ENCODE measurements around the gene PANX3.
A peak's percentile ranks its signal among the peaks of the same experiment; 100 is the strongest.

The PANX3 gene

GRCh38 chr11:124622531-124623451, 11.6 kb downstream of the PANX3 start, which contains the start of gene TBRG1:
Gene TBRG1, plus strand, starts transcription at chr11:124622864. Its CDS starts 220 bp downstream, at chr11:124623084.
- peak; percentile 96 for DNase-seq

DNA sequence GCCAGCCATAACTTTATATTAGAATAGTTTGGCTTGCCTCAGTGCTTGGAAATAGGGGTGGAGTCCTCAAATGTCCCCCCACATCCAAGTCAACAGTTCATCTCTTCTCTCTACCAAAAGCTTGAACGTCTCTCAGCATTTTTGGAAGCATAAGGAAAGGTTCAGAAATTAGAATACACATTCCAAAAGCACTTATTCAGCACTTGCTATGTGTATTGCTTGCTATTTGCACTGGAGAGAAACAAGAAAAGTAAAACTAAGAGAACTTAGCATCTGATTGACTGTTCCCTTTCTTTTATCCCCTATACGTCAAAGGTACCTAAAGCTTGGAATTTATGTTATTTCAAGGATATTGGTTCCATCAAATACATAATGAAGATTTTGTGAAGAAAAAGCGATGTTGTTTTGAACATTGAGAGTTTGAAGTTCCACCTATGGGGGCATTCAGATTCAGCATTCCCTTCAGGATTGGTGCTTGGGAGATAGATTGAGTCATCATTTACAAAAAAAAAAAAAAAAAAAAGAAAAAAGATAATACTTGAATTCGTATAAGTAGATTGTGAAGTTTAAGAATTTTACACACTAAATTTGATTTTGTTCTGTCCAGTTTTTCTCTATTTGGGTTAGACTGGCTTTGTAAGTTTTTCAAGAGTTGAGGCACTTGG, 12.8 kb downstream of the PANX3 start:
- no peak for DNase-seq

GRCh38 chr11:124625504-124626168, 14.4 kb downstream of the PANX3 start:
- DNase-seq = no peak

- no peak for DNase-seq
Measured at GRCh38 chr11:124627546-124627945, 16.3 kb downstream of the PANX3 start.

GRCh38 chr11:124629961-124630360, 18.7 kb downstream of the PANX3 start:
- no peak for DNase-seq

DNA sequence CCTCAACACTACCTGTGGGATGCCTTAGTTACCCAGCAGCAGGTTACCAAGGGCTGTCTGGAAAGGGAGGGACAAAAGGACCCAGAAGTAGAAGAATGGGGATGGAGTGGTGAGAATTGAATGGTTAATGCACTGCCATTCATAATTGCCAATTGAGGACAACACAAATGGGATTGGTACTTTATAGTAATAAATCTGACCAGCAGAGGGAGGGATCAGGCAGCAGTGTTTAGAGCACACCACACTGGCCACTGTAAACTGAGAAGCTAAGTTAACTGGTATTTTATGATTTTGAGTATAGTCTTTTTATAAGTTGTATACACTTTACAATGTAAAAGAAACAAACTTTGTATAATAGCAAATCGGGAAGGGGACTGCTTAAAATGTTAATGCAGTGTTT, 22.1 kb downstream of the PANX3 start:
- no peak for DNase-seq

- DNase-seq = no peak
Measured at GRCh38 chr11:124635932-124636331, 24.7 kb downstream of the PANX3 start.

DNA sequence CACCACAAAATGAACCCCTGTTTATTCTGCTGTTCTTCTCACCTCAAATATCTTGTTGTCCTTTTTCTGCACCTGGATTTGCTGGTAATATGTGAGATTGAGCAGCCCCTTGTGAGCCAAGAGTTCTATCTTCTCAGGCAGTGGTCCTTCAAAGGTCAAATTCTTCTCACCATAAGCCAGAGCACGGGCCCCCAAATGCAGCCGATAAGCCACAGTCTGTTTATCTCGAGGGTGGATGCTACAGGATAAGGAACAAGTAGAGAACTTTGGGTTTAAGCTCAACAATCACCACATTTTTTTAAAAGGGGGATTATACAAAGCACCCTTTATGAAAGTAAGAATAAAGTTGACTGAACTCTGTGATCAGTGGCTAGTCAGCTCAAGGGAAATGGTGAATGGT, 27.3 kb downstream of the PANX3 start:
- no peak for DNase-seq

DNA sequence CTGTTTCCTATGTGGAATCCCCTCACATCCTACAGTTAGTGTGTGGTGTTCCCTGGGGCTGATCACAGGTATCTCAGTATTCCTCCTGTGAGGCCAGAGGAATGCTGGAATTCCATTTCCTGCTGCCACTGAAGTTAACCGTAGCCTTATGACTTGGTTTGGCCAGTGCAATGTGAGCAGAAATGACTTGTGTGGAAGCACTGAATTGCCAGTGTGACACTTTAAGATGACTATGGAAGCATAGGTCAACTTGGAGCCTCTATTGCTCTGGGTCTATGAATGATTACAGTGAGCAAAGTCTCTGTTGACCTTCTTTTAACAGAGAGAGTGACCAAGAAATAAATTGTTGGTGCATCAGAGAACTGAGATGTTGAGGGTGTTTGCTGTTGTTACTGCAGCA, 28.0 kb downstream of the PANX3 start:
- no peak for DNase-seq

DNA sequence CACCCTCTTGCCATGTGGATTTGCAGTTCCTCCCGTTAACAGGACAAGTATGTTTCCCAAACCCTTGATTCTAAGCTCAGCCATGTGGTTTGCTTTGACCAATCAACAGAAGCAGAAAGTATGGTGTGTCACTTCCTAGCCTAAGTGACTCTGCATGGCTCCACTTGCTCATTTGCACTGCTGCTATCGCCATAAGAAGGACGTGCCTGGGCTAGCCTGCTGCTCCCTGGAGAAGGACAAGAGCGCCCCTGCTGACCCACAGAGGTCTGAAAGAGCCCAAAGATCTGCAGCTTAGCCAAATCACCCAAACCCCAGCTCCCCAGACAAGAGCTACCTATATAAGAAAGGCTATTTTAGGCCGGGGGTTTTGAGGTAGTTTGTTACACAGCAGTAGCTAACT, 29.4 kb downstream of the PANX3 start:
- no peak for DNase-seq

- DNase-seq = no peak
Measured at GRCh38 chr11:124642628-124643027, 31.4 kb downstream of the PANX3 start.

DNA sequence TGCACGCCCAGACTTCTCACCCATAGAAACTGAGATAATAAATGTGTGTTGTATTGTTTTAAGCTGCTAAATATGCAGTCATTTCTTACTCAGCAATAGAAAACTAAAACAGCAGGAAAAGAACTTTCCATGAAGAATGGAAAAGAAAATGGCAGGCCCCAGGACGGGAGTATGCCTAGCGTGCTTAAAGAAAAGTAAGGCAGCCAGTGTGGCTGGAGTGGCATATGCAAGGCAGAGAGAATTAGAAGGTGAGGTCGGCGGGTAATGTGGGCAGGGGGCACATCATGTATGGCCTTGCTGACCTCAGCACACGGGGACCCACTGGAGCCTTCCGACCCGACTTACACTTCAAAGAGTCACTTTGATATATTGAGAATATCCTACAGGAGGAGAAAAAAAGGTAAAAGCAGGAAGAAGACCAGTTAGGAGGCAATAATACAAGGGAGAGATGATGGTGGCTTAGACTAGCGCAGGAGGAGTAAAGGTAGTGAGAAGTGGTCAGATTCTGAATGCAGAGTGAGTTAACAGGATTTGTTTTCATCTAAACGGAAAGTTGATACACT, 31.9 kb downstream of the PANX3 start:
- no peak for DNase-seq

DNA sequence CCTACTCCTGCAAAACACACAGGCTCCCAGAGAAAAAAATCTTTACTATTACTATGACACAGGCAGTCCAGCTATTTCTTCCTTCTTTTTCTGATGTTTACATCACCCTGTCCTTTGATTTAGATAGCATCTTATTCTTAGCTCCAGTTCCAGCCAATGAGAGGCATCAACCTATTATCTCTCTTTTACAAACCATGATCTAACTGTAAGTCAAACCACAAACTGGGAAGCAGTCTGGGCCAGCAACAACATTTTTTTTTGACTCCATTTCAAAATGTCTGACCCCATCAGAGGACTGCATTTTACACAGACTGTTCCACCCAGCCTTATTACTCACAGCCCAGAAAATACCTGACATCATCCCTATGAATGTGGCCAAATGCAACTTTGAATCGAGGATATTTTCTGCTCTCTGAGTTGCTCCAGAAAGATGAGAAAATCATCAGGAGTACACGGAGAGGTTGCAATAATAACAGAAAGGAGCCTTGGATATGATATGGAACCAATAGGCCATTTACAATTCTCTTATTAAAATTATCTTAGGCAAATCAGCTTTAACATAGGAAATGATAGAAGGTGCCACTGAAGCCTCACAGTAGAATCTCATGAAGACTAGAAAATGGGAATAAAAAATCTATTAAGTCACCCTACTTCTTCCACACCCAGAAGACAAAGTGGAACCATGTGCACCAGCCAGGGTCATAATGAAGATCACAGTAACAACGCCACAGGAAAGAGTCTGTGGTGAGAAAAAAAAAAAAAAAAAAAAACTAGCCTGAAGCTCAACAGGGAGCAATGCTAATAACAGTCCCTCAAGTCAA, 32.6 kb downstream of the PANX3 start:
- DNase-seq = no peak

GRCh38 chr11:124644426-124645280, 33.4 kb downstream of the PANX3 start:
- DNase-seq = peak; percentile 77

DNA sequence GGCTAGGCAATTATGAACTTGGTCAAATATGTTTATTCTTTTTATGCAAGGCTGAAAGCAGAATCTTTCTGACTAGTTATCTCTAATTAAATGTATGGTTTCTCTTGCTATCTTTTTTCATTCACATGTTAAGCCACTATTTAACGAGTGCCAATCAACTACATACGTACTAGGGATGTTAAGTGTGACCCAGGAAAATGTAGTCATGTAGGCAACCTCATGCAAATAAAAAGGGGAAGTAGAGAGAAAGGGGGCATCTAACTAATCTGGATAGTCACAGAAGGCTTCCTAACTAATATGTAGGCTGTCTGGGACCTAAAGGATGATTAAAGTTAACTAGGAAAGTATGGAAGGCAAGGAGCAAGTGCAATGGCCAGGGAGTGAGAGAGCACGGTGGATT, 34.9 kb downstream of the PANX3 start:
- DNase-seq = no peak

DNA sequence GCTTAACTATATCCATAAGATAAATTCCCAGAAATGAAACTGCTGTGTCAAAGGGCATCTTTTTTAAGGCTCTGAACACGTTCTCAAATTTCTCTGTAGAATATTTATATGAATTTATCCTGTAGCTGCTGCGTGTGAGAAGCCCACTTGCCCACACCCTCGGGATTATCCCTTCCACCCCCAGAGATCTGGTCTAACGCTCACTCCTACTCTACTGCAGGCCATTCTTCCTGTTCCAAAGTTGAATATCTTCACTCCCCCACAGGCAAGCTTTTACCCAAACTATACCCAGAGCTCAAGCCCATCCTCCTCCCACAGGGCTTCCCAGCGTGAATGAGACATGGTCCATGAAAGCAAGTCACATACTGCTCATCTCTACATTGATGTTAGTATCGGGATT, 37.4 kb downstream of the PANX3 start:
- no peak for DNase-seq

DNA sequence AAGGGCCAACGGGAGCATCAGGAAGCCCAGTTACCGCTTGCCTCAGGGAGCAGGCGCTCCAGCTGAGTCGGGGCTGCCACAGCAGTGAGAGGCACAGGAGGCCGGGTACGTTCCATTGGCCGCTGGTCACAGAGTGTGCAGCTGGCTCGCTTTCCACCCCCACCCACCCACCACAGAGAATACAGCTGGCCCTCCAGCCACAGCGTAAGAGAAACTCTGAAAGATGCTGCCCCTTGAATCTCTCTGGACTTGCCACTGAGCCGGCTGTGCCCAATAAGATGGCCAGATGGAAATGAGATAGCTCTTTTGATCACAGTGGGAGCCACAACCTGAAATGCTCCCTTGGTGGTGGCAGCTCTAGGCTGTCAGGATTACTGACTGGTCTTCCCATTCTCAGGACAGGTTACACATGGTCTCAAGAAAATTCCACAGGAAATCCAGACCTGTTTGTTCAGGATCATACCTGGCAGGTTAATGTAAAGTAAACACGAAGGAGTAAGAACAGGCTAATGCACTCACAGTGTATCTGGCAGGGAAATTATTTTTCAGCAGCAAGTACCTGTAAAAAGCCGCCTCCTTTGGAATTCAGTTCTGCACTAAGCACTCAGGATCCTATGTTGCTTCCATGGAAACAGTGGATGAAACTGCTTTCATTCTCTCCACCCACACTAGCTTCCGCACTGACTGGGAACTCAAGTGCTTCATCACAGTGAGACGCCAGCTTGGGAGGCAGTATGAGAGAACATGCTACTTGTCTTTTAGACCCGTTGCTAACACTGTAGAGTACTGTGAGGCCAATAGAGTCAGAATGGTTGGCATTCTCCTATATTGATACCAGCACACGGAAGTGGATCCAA, 45.8 kb downstream of the PANX3 start:
- DNase-seq = peak; percentile 87

GRCh38 chr11:124657904-124658303, 46.7 kb downstream of the PANX3 start:
- DNase-seq = peak; percentile 10

- DNase-seq = no peak
Measured at GRCh38 chr11:124658501-124658900, 47.3 kb downstream of the PANX3 start.

DNA sequence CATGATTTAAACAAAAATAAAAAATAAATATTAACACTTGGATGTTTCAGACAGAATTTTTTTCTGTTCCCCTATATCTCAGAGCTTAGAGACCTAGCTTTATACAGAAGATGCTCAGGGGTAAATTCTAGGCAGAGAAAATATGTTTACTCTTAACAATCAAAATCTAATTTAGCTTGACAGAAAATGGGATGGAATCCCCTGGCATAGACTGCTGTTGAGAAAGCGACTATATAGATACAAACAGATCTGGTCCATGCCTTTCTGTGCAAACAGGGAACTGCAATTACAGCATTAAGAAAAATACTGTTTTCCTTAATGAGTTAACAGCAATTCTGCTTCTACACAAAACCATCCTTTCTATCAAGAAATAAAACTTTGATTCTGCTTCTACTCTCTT, 47.8 kb downstream of the PANX3 start:
- no peak for DNase-seq
